HPDE6-E6E7 (cell line): Measurements from ENCODE around the gene ADGRF5.
"Not testable (repeated sequence)": the region's sequence is repeated elsewhere in the genome, so short reads cannot be mapped to it uniquely, and the experiment has no call there.

Experiments used
- DNase-seq: peaks from one replicate; pipeline ENCODE4 v3.0.0; 2011; ENCODE audit warnings: missing footprints; ENCODE audit errors: extremely low spot score

The ADGRF5 gene

GRCh38 chr6:46894433-46894832 lies 27.3 kb downstream of the ADGRF5 start:
- no peak for DNase-seq

- DNase-seq: no peak
These were observed 28.1 kb downstream of the ADGRF5 start for GRCh38 chr6:46893648-46894047.

- no peak for DNase-seq
These were observed 30.4 kb downstream of the ADGRF5 start for GRCh38 chr6:46891252-46891795.

- DNase-seq: no peak
These were observed 33.2 kb downstream of the ADGRF5 start for GRCh38 chr6:46888578-46888977.

- peak; percentile 25 for DNase-seq
These were observed 33.7 kb downstream of the ADGRF5 start for GRCh38 chr6:46888031-46888430.

GRCh38 chr6:46882645-46883044 lies 39.1 kb downstream of the ADGRF5 start:
- DNase-seq: no peak

GRCh38 chr6:46879003-46879402 lies 42.7 kb downstream of the ADGRF5 start:
- DNase-seq: no peak

- peak; percentile 75 for DNase-seq
These were observed 45.6 kb downstream of the ADGRF5 start for GRCh38 chr6:46876126-46876525.

GRCh38 chr6:46867411-46867810 lies 54.3 kb downstream of the ADGRF5 start:
- DNase-seq: no peak

- DNase-seq: no peak
These were observed 56.5 kb downstream of the ADGRF5 start for GRCh38 chr6:46865221-46865620.

- no peak for DNase-seq
These were observed 57.9 kb downstream of the ADGRF5 start for GRCh38 chr6:46863791-46864190.

GRCh38 chr6:46862381-46862780 lies 59.4 kb downstream of the ADGRF5 start:
- no peak for DNase-seq

- not testable (repeated sequence) for DNase-seq
These were observed 65.8 kb downstream of the ADGRF5 start for GRCh38 chr6:46855966-46856365.

- DNase-seq: not testable (repeated sequence)
These were observed 70.2 kb downstream of the ADGRF5 start for GRCh38 chr6:46851576-46851975.

- DNase-seq: no peak
These were observed 70.9 kb downstream of the ADGRF5 start for GRCh38 chr6:46850792-46851191.

- no peak for DNase-seq
These were observed 72.4 kb downstream of the ADGRF5 start for GRCh38 chr6:46849361-46849690.

- DNase-seq: peak; percentile 70
These were observed 72.9 kb downstream of the ADGRF5 start for GRCh38 chr6:46848684-46849360.

- DNase-seq: no peak
These were observed 76.6 kb downstream of the ADGRF5 start for GRCh38 chr6:46845126-46845525.

- DNase-seq: not testable (repeated sequence)
These were observed 79.4 kb downstream of the ADGRF5 start for GRCh38 chr6:46842252-46842846.

GRCh38 chr6:46838033-46838432 lies 83.7 kb downstream of the ADGRF5 start:
- no peak for DNase-seq

GRCh38 chr6:46834991-46835390 lies 86.7 kb downstream of the ADGRF5 start:
- DNase-seq: not testable (repeated sequence)

GRCh38 chr6:46834257-46834916 lies 87.4 kb downstream of the ADGRF5 start:
- DNase-seq: not testable (repeated sequence)

GRCh38 chr6:46832816-46833215 lies 88.9 kb downstream of the ADGRF5 start:
- no peak for DNase-seq
